Measurements from ENCODE around the gene PCDHGA10.
"Not testable (repeated sequence)": the region's sequence is repeated elsewhere in the genome, so short reads cannot be mapped to it uniquely, and the experiment has no call there.

DNA sequence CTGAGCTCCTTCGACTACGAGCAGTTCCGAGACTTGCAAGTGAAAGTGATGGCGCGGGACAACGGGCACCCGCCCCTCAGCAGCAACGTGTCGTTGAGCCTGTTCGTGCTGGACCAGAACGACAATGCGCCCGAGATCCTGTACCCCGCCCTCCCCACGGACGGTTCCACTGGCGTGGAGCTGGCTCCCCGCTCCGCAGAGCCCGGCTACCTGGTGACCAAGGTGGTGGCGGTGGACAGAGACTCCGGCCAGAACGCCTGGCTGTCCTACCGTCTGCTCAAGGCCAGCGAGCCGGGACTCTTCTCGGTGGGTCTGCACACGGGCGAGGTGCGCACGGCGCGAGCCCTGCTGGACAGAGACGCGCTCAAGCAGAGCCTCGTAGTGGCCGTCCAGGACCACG is 19.5 kb downstream of the PCDHGA10 start:
- TF ChIP-seq, protein P1, sequence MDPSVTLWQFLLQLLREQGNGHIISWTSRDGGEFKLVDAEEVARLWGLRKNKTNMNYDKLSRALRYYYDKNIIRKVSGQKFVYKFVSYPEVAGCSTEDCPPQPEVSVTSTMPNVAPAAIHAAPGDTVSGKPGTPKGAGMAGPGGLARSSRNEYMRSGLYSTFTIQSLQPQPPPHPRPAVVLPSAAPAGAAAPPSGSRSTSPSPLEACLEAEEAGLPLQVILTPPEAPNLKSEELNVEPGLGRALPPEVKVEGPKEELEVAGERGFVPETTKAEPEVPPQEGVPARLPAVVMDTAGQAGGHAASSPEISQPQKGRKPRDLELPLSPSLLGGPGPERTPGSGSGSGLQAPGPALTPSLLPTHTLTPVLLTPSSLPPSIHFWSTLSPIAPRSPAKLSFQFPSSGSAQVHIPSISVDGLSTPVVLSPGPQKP (CRISPR knock-in tag; IDR thresholded peaks at IDR 0.05) = not testable (repeated sequence)
- TF ChIP-seq FOXA3 (CRISPR knock-in tag; conservative IDR thresholded peaks at IDR 0.05 in 1 of 2, IDR thresholded peaks at IDR 0.05 in 1 of 2); ZKSCAN1 (IDR thresholded peaks at IDR 0.05; ENCODE audit: low read depth, low read length); ZNF3 (CRISPR knock-in tag; IDR thresholded peaks at IDR 0.05); DNMT1 (IDR thresholded peaks at IDR 0.05); ZNF57 (CRISPR knock-in tag; IDR thresholded peaks at IDR 0.05); BCL6 (CRISPR knock-in tag; IDR thresholded peaks at IDR 0.05): not testable (repeated sequence)
- TF ChIP-seq, protein P2, sequence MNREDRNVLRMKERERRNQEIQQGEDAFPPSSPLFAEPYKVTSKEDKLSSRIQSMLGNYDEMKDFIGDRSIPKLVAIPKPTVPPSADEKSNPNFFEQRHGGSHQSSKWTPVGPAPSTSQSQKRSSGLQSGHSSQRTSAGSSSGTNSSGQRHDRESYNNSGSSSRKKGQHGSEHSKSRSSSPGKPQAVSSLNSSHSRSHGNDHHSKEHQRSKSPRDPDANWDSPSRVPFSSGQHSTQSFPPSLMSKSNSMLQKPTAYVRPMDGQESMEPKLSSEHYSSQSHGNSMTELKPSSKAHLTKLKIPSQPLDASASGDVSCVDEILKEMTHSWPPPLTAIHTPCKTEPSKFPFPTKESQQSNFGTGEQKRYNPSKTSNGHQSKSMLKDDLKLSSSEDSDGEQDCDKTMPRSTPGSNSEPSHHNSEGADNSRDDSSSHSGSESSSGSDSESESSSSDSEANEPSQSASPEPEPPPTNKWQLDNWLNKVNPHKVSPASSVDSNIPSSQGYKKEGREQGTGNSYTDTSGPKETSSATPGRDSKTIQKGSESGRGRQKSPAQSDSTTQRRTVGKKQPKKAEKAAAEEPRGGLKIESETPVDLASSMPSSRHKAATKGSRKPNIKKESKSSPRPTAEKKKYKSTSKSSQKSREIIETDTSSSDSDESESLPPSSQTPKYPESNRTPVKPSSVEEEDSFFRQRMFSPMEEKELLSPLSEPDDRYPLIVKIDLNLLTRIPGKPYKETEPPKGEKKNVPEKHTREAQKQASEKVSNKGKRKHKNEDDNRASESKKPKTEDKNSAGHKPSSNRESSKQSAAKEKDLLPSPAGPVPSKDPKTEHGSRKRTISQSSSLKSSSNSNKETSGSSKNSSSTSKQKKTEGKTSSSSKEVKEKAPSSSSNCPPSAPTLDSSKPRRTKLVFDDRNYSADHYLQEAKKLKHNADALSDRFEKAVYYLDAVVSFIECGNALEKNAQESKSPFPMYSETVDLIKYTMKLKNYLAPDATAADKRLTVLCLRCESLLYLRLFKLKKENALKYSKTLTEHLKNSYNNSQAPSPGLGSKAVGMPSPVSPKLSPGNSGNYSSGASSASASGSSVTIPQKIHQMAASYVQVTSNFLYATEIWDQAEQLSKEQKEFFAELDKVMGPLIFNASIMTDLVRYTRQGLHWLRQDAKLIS (CRISPR knock-in tag; IDR thresholded peaks at IDR 0.05) = not testable (repeated sequence)
- TF ChIP-seq, protein P3, sequence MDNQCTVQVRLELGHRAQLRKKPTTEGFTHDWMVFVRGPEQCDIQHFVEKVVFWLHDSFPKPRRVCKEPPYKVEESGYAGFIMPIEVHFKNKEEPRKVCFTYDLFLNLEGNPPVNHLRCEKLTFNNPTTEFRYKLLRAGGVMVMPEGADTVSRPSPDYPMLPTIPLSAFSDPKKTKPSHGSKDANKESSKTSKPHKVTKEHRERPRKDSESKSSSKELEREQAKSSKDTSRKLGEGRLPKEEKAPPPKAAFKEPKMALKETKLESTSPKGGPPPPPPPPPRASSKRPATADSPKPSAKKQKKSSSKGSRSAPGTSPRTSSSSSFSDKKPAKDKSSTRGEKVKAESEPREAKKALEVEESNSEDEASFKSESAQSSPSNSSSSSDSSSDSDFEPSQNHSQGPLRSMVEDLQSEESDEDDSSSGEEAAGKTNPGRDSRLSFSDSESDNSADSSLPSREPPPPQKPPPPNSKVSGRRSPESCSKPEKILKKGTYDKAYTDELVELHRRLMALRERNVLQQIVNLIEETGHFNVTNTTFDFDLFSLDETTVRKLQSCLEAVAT (IDR thresholded peaks at IDR 0.05) = not testable (repeated sequence)
- TF ChIP-seq, protein P4, sequence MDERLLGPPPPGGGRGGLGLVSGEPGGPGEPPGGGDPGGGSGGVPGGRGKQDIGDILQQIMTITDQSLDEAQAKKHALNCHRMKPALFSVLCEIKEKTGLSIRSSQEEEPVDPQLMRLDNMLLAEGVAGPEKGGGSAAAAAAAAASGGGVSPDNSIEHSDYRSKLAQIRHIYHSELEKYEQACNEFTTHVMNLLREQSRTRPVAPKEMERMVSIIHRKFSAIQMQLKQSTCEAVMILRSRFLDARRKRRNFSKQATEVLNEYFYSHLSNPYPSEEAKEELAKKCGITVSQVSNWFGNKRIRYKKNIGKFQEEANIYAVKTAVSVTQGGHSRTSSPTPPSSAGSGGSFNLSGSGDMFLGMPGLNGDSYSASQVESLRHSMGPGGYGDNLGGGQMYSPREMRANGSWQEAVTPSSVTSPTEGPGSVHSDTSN (CRISPR knock-in tag; IDR thresholded peaks at IDR 0.05; ENCODE audit: low read depth) = not testable (repeated sequence)
- TF ChIP-seq, protein P4 (tag; conservative IDR thresholded peaks at IDR 0.05; ENCODE audit: low read depth) = not testable (repeated sequence)
